ENCODE measurements around the gene CFAP65. TPM values are rescaled to one million over a fixed set of nuclear protein-coding genes. Genes with fewer than 3 reads are reported as not detected.
A peak's percentile ranks its signal among the peaks of the same experiment; 100 is the strongest.

CFAP65 gene
- total and polyA plus RNA-seq, 2 of the 13 experiments (the other 11 are each of a cell fraction or from before 2014, with no cell fraction given), result 0.05 TPM; not detected in 1

DNA sequence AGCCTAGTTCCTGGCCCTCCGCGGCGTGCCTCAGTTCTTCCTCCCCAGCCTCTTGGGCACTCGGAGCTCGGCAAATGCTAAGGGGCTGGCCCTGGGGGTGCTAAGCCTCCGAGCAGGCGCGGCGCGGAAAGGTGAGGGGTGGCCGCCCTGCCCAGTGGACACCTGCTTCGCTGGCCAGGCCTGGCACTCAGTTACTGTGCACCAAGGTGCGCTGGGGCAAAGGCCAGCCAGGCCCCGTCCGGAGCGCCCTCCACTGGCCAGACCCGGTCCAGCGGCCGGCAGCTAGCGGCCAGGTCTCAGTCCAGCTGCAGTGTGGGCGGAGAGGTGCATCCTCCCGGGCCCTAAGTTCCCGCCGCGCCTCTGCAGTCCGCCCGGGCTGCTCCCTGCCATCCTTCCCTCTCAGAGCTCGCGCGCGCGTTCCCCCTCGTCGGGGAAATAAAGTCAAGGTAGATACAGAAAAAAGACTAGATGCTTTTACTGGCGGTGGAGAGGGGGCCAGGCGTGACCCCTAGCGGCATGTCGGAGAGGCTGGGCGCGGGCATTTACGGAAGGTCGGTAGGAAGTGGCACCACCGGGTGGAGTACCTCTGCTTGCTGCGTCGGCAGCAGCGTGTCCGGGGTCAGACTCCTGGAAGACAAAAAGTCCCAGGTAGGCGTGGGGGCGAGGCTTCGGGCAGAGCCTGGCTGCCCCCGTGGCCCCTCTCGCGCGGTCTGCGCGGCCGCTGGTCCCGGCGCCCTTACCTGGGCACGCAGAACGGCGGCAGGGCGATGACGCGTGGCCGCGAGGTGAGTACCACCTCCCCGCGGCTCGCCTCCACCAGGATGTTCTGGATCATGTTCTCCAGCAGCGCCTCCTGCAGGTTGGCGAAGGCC lies 38.7 kb downstream of the CFAP65 start (continued):
- TF ChIP-seq ZNF768 (CRISPR knock-in tag; IDR thresholded peaks at IDR 0.05) (peak; percentile 47; the same call in 1 of the 2 replicates), ZNF747 (CRISPR knock-in tag; IDR thresholded peaks at IDR 0.05; ENCODE audit: borderline replicate concordance) (no peak), MXI1 (IDR thresholded peaks at IDR 0.05; ENCODE audit: borderline replicate concordance, low read depth, low read length) (peak; percentile 39; the same call in 1 of the 3 replicates), ZNF891 (CRISPR knock-in tag; IDR thresholded peaks at IDR 0.05) (no peak), KDM1A (CRISPR knock-in tag; IDR thresholded peaks at IDR 0.05) (0 out of 2 replicates have a peak, but pooled peaks have one; percentile 28), MAZ (IDR thresholded peaks at IDR 0.05; ENCODE audit: borderline replicate concordance, low read depth, low read length) (peak; percentile 82; the same call in 1 of the 2 replicates), MAZ (CRISPR knock-in tag; IDR thresholded peaks at IDR 0.05; ENCODE audit: low read depth) (0 out of 2 replicates have a peak, but pooled peaks have one; percentile 14), ZNF569 (CRISPR knock-in tag; IDR thresholded peaks at IDR 0.05; ENCODE audit: borderline replicate concordance) (no peak), ZNF607 (CRISPR knock-in tag; IDR thresholded peaks at IDR 0.05; ENCODE audit: borderline replicate concordance) (no peak), XRCC5 (optimal IDR thresholded peaks at IDR 0.05; ENCODE audit: low read length) (peak; percentile 83), ZNF468 (CRISPR knock-in tag; IDR thresholded peaks at IDR 0.05) (no peak), SMARCC2 (IDR thresholded peaks at IDR 0.05) (no peak), ZNF24 (IDR thresholded peaks at IDR 0.05) (no peak), ZNF143 (CRISPR knock-in tag; IDR thresholded peaks at IDR 0.05) (no peak), ZNF780A (CRISPR knock-in tag; IDR thresholded peaks at IDR 0.05) (no peak), ZNF510 (CRISPR knock-in tag; IDR thresholded peaks at IDR 0.05; ENCODE audit: low read depth) (no peak), ZNF558 (CRISPR knock-in tag; IDR thresholded peaks at IDR 0.05; ENCODE audit: borderline replicate concordance) (0 out of 2 replicates have a peak, but pooled peaks have one; percentile 0), ZNF781 (CRISPR knock-in tag; IDR thresholded peaks at IDR 0.05; ENCODE audit: borderline replicate concordance, not compliant biosample characterization) (peak; percentile 36)
- TF ChIP-seq, protein P1, sequence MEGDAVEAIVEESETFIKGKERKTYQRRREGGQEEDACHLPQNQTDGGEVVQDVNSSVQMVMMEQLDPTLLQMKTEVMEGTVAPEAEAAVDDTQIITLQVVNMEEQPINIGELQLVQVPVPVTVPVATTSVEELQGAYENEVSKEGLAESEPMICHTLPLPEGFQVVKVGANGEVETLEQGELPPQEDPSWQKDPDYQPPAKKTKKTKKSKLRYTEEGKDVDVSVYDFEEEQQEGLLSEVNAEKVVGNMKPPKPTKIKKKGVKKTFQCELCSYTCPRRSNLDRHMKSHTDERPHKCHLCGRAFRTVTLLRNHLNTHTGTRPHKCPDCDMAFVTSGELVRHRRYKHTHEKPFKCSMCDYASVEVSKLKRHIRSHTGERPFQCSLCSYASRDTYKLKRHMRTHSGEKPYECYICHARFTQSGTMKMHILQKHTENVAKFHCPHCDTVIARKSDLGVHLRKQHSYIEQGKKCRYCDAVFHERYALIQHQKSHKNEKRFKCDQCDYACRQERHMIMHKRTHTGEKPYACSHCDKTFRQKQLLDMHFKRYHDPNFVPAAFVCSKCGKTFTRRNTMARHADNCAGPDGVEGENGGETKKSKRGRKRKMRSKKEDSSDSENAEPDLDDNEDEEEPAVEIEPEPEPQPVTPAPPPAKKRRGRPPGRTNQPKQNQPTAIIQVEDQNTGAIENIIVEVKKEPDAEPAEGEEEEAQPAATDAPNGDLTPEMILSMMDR (CRISPR knock-in tag; IDR thresholded peaks at IDR 0.05), result peak; percentile 78
- TF ChIP-seq, protein P2, sequence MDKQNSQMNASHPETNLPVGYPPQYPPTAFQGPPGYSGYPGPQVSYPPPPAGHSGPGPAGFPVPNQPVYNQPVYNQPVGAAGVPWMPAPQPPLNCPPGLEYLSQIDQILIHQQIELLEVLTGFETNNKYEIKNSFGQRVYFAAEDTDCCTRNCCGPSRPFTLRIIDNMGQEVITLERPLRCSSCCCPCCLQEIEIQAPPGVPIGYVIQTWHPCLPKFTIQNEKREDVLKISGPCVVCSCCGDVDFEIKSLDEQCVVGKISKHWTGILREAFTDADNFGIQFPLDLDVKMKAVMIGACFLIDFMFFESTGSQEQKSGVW (CRISPR knock-in tag; IDR thresholded peaks at IDR 0.05; ENCODE audit: borderline replicate concordance), result no peak
- TF ChIP-seq, protein P3, sequence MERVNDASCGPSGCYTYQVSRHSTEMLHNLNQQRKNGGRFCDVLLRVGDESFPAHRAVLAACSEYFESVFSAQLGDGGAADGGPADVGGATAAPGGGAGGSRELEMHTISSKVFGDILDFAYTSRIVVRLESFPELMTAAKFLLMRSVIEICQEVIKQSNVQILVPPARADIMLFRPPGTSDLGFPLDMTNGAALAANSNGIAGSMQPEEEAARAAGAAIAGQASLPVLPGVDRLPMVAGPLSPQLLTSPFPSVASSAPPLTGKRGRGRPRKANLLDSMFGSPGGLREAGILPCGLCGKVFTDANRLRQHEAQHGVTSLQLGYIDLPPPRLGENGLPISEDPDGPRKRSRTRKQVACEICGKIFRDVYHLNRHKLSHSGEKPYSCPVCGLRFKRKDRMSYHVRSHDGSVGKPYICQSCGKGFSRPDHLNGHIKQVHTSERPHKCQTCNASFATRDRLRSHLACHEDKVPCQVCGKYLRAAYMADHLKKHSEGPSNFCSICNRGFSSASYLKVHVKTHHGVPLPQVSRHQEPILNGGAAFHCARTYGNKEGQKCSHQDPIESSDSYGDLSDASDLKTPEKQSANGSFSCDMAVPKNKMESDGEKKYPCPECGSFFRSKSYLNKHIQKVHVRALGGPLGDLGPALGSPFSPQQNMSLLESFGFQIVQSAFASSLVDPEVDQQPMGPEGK (CRISPR knock-in tag; IDR thresholded peaks at IDR 0.05), result peak; percentile 83; the same call in 1 of the 2 replicates
- TF ChIP-seq, protein P4, sequence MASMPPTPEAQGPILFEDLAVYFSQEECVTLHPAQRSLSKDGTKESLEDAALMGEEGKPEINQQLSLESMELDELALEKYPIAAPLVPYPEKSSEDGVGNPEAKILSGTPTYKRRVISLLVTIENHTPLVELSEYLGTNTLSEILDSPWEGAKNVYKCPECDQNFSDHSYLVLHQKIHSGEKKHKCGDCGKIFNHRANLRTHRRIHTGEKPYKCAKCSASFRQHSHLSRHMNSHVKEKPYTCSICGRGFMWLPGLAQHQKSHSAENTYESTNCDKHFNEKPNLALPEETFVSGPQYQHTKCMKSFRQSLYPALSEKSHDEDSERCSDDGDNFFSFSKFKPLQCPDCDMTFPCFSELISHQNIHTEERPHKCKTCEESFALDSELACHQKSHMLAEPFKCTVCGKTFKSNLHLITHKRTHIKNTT (CRISPR knock-in tag; IDR thresholded peaks at IDR 0.05), result 0 out of 2 replicates have a peak, but pooled peaks have one; percentile 75
- TF ChIP-seq, protein P5, sequence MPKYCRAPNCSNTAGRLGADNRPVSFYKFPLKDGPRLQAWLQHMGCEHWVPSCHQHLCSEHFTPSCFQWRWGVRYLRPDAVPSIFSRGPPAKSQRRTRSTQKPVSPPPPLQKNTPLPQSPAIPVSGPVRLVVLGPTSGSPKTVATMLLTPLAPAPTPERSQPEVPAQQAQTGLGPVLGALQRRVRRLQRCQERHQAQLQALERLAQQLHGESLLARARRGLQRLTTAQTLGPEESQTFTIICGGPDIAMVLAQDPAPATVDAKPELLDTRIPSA (CRISPR knock-in tag; IDR thresholded peaks at IDR 0.05; ENCODE audit: borderline replicate concordance), result no peak

Data from HepG2 (cell line).